GM19025 (cell line): ENCODE measurements around the gene HJURP.

Experiments used
- ATAC-seq: cut with Tn5 transposase; IDR thresholded peaks from one replicate; pipeline ENCODE4 v1.9.1; 2021; ENCODE audit warnings: mild to moderate bottlenecking, low read depth, moderate library complexity; ENCODE audit not compliant: unreplicated experiment

The HJURP gene

DNA sequence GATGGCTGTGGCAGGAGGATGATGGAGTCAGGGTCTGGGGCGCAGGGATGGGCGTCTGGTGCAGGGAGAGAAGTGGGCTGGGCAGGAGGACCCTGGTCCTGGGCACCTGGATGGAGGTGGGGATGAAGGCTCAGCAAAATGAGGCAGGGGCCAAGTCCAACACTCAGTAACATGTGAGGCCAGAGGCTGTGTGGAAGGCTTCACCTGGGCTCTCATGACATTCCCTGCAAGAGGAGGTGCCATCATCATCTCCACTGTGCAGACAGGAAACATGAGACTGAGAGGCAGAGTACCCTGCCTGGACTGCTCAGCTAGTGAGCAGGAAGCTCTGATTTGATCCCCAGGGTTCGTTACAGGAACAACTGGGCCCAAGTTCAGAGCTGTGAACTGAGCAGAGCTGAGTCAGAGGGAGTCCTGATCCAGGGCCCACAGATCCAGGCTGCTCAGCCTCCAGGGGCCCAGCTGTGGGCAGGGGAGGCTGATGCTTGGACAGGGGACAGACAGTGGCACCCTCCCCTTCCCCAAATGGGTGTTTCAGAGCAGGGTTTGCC, 36.9 kb downstream of the HJURP start:
- ATAC-seq, result no peak

GRCh38 chr2:233816771-233817170, 37.6 kb downstream of the HJURP start:
- no peak for ATAC-seq

- no peak for ATAC-seq
Measured at GRCh38 chr2:233816334-233816733, 38.0 kb downstream of the HJURP start.

- no peak for ATAC-seq
Measured at GRCh38 chr2:233815861-233816260, 38.5 kb downstream of the HJURP start.

DNA sequence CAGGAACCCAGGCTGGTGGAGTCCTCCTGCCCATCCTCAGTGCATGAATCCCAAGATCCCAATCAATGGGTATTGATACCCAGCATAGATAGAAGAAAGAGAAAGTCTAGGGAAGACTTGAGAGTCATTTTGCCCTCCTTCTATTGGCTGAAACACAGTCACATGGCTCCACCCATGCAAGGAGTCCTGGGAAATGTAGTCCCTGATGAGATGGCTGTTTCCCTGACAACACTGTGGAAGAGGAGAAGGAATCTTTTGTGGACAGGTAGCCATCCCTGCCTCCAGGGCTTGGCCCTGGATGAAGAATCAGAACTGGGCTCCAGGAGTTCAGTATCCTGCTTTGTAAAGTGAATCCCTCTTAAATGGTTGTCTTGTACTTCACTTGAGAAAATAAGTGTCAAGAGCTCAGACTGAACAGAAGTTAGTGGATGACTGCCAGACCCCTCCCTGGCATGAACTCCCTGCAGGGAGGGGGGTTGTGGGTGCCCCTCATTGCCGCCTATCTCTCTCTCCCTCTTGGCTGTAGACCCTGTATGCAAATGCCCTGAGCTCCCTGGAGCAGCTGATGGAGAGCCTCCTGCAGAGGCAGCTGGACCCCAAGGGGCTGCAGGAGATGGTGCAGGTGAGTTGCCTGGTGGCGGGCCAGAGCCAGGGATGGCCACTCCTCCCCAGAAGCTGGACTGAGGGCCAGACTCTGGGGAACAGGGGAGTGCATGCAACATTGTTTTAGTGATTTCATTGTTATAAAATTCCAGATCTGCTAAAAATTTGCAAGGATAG, 40.1 kb downstream of the HJURP start:
- no peak for ATAC-seq

GRCh38 chr2:233813236-233814055, 40.9 kb downstream of the HJURP start:
- no peak for ATAC-seq

DNA sequence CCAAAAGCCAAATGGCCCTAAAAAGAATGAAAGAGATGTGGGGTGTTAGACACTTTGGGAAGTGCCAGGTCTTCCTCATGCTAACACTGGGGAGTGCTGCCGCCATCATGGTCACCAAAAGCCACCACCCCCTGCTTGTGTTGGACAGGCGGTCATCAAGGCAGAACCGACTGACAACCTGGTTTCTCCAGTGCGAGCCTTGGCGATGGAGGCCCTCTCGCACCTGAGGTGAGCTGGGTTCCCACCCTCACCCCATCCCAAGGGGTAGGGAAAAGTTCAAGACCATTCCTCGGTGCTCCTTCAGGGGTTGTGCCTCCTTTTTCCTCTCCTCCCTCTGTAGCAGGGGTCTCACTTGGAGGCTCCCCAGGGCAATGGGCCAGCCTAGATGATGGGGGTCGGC, 42.6 kb downstream of the HJURP start:
- ATAC-seq, result no peak

GRCh38 chr2:233811087-233811486, 43.2 kb downstream of the HJURP start:
- no peak for ATAC-seq

- no peak for ATAC-seq
Measured at GRCh38 chr2:233810385-233810784, 44.0 kb downstream of the HJURP start.

DNA sequence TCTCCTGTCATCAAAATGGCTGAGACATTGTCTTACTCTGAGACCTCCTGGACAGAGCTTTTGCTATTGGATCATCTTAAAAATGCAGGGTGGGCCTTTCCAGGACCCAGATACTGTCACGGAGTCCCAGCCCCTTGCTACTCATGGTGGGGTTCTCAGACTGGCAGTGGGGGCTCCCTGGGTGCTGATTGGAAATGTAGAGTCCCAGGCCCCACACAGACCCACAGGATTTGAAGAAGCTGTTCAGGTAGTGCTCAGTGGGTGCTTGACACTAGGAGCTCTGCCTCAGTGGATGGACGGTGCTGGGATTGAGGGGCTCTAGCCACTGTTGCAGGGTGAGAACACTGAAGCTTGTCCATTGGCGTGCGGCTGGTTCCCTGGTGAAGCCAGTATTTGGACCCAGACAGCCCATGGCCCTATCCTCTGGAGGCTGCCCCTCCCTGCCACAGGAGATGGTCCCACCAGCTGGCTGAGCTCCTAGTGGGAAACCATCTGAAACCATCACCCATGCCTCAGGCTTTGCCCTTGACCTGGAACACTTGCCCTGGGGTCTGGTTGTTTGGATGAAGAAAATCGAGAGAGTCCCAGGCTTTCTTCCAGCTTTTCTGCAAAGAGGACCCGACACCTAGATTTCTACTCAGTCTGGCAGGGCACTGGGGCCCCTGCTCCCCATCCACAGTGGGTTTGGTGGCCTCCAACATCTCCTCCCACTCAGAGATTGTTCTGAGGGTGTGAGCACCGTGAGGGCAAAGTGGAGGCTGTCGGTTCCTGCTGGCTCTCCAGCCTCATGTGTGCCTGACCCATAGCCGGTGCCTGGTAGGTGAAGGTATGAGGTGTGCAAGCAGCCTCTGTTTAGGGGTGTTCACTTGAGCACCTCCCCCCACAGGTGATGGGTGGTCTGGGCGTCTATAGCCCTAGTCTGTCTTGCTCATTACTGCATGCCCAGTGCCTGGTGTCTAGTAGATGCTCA, 46.1 kb downstream of the HJURP start:
- no peak for ATAC-seq

GRCh38 chr2:233807215-233807865, 47.0 kb downstream of the HJURP start:
- no peak for ATAC-seq

DNA sequence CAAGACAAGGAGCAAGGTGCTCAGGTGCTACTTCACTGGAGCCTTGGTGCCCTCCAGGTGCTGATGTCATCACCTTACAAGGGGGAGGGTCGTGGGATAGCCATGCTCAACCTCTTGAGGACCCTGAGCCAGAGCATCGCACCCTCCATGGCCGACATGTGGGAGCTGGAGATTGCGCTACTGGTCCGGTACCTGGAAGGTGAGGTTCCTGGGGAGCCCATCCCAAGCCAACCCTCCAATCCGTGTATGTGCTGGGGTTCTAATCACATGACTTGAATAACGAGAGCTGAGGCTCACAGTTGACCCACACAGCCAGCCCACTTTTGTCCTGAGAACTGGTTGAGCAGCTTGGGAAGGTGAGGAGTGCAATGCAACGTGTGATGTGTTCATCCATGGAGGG, 50.3 kb downstream of the HJURP start:
- no peak for ATAC-seq

GRCh38 chr2:233803292-233803911, 50.9 kb downstream of the HJURP start:
- ATAC-seq, result no peak

DNA sequence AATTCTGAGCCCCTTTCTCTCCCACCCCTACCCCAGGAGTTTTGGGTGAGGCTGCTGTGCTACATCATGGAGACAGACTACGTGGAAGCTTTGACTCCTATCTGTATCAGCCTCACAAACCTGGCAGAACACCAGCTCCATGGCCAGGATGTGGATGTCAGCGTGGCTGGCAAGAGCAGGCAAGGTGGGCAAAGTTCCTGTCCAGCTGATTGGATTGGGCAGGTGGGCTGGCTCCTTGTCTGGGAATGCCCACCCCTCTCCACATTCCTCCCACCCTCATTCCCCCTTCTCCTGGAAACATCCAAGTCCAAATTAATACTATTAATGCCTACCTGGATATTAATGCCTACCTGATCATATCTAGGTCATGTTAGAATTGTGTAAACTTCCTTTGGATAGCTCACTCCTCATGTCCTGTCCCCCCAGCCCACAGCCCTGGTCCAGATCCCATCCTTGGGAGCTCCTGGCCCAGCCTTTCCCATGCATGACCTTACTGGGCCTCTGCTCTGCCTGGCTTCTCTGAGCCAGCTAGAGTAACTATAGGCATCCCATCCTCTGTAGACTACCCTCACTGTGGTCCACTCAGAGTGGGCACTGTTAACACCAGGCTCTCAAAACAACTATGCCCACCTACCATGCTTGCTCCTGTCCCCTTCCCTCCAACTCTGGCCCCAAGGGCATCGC, 52.1 kb downstream of the HJURP start:
- no peak for ATAC-seq

DNA sequence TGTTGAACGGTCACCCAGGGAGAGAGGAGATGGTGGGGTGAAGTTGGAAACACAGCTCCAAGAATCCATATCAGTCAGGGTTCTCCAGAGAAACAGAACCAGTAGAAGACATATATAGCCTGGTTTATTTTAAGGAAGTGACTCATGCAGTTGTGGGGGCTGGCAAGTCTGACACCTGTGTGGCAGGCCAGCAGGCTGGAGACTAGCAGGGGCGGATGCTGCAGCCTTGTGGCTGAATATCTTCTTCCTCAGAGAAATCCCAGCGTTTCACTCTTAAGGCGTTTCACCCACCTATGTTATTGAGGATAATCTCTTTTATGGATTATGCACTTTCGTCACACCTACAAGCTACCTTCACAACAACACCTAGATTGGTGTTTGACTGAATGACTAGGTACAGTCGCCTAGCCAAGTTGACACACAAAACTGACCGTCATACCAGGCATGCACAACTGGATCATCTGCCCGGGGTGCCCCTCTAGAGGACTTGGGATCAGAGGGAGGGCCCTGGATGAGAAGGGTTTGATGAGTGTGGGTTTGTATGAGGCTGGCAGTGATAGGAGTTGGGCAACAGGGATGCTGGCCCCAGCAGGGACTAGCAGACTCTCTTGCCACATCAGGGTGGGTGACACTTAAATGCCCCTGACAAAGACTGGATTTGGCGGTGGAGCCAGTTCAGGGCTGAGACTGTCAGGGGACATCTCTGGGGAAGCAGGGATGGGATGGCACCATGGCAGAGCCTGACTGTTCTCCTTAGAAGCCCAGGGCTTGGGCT, 52.8 kb downstream of the HJURP start:
- no peak for ATAC-seq

DNA sequence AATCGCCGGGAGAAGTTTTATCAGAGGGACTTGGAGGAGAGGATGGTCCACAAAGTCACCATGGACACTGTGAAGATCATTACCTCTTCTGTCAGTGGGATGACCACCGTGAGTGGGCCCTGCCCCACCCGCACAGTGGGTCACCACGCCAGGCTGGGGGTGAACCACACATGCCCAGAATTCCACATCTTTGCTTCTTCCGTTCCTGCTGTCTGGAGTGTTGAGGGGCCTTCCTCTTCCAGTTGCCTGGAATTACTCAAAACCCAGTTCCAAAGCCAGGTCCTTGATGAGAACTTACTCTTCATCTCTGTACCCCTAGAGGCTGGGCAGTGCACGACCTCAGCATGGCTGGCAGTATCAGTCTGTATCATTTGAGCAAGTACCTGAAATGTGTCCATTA, 54.1 kb downstream of the HJURP start:
- ATAC-seq, result no peak

GRCh38 chr2:233799716-233800115, 54.6 kb downstream of the HJURP start:
- no peak for ATAC-seq

DNA sequence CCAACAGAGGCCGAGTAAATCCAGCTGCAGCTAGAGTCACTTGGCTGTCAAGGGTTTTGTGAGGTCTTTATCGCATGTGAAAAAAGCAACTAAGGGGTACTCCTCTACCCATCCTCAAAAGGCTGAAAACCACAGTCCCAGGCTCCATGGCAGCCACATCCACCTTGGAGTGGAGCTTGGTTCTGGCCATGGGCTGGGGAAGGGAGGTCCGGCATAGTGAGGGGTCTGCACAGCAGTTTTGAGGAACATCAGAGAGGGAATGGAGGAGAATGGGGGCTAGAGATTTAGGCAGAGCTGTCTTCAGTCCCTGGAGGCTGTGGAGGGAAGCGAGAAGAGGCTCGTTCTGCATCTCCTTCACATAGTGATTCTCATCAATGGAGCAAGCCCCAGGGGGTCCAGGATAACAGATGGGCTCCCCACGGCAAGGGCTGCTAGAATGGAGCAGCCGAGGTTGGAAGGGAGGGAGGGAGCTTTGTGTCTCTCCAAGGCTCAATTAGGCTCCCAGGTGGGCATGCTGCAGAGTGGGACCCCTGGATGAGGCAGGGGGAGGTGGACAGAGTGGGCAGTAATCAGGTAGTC, 55.2 kb downstream of the HJURP start:
- no peak for ATAC-seq
